HCEC 1CT (cell line): ENCODE data around the gene PKP3.
"Not testable (repeated sequence)": the region's sequence is repeated elsewhere in the genome, so short reads cannot be mapped to it uniquely, and the experiment has no call there.

Source experiments
- DNase-seq: peaks from one replicate; pipeline ENCODE4 v3.0.0-alpha.2; 2017

PKP3 gene

GRCh38 chr11:413120-414081 lies 19.4 kb downstream of the PKP3 start:
- DNase-seq: no peak

GRCh38 chr11:414318-414857 lies 20.4 kb downstream of the PKP3 start:
- DNase-seq: no peak

GRCh38 chr11:415640-416041 lies 21.6 kb downstream of the PKP3 start:
- no peak for DNase-seq

- DNase-seq: no peak
Measured at GRCh38 chr11:416051-416756, 22.2 kb downstream of the PKP3 start.

- DNase-seq: peak; percentile 15
Measured at GRCh38 chr11:416757-417621, 23.0 kb downstream of the PKP3 start.

DNA sequence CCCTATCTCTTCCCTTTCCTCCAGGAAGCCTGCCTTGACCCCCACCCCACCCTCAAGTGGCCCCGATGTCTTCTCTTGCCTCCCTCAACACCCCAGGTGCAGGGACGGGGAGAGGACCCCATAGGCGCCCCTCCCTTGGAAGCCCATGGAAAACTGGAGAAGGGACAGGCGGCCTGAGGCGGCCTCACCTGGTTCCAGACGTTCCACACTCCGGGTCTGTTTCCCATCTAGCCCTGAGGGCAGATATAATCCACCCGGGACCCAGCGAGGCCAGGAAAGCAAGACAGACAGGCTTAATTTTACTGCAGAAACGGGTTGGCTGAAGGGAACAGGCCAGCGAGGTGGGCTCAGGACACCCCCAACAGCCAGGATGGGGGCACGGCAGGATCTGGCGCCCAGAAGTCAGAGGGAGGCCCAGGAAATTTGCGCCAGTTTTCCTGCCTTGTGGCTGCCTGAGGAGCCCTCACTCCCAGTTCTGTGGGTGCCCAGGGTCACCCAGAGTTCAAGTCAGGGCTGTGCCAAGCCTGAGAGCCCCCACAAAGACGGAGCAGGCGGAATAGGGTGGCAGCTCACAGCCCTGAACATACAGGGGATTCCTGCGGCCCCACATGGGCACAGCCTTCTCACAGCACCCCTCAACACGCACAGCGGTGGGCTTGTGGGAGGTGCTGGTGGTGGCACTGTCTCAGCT lies 23.8 kb downstream of the PKP3 start:
- no peak for DNase-seq

- no peak for DNase-seq
Measured at GRCh38 chr11:418343-419247, 24.6 kb downstream of the PKP3 start.

DNA sequence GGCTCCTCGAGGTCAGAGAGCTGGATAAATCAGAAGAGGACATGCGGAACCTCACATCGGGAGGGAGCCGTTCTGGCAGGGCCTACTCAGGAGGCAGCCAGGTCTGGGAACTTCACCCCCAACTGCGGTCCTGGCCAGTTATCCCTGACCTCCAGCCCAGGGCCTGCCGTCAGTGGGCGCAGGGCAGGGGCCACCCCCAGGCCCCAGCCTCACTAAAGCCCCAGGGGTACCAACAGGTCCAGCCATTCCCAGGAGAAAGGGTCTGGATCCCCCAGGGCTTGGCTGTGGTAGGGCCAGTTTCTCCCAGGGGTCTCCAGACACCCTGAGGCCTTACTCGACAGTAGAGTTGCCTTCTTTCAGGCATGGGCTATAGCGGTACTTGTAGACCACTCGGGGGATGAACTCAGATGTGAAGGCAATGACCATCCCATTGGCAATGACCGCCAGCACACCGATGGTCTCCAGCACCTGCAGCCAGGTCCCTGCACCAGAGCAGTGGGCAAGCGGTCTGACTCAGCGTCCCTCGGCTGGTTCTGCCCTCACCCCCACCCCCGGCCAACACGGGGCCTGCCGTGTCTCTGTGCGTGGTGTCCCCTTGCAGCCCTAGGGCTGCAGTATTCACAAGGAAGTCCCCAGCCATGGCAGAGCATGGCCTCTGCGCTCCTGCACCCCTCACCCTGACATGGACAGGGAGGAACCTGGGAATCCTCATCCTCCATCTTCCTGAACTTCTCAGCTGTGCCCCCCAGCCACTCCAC lies 25.4 kb downstream of the PKP3 start:
- no peak for DNase-seq

DNA sequence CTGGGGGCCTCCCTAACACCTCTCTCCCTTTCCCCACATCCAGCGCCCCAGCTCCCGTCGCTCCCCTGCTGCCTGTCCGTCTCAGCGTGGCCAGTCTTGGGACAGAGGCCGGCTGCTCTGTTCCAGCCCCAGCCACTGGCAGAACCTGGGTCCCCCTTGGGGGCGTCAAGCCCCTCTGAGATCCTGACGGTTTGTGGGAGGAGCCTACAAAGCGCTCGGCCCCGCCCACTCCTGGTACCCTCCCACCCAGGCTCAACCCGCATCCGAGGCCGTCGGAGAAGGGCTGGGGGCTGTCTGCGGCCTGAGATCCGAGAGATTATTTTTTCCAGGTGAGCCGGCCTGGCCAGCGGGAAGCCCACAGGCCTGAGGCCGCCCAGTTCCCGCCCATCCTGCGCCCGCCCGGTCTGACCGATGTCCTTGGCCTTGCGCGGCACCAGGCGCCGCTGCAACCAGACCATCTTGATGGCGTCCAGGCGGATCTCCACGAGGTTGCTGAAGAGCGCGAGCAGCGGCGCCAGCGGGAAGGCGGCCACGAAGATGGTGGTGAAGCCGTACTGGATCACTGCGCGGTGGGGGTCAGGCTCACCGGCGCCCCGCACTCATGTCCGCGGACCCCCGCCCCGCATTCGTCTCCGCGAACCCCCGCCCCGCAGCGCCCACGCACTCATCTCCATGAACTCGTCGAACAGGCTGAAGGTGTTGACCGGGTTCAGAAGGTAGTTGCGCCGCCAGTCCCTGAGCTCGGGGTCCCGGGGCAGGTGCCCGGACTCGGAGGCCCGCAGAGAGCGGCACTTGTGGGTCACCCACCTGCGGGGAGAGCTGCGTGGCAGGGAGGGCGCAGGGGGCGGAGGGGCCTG lies 26.3 kb downstream of the PKP3 start:
- DNase-seq: no peak

GRCh38 chr11:420911-421321 lies 26.9 kb downstream of the PKP3 start:
- no peak for DNase-seq

GRCh38 chr11:422249-422656 lies 28.2 kb downstream of the PKP3 start:
- no peak for DNase-seq

DNA sequence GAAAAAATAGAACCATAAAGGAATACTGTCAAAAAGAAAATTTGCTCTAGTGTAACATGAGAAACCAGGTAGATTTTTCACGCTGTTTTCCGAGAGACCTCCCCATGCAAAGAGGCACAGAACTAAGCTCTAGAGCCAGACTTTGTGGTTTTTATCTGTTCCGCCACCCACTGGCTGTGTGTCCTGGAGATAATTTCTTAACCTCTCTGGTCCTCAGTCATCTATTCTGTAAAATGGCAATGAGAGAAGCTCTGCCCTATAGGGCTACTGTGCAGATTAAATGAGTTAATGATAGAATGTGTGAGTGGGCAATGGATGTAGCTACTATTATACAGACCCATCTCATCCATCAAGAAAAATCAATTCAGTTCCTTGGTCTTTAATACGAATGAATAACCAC lies 30.2 kb downstream of the PKP3 start:
- DNase-seq: no peak

GRCh38 chr11:424766-425165 lies 30.8 kb downstream of the PKP3 start:
- not testable (repeated sequence) for DNase-seq

- DNase-seq: no peak
Measured at GRCh38 chr11:425301-425700, 31.3 kb downstream of the PKP3 start.

DNA sequence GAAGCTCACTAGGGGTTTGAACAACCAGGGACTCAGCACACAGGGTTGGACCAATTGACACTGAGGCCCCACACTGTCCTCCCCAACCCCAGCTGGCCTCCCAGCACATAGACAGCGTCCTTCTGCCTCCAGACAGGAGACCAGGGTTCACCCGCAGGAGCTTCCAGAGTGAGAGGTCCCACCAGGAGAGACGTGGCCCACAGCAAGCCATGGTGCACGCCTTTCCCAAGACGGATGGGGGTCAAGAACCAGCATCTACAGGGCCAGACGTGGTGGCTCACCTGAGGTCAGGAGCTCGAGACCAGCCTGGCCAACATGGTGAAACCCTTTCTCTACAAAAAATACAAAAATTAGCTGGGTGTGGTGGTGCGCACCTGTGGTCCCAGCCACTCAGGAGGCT lies 32.8 kb downstream of the PKP3 start:
- no peak for DNase-seq

DNA sequence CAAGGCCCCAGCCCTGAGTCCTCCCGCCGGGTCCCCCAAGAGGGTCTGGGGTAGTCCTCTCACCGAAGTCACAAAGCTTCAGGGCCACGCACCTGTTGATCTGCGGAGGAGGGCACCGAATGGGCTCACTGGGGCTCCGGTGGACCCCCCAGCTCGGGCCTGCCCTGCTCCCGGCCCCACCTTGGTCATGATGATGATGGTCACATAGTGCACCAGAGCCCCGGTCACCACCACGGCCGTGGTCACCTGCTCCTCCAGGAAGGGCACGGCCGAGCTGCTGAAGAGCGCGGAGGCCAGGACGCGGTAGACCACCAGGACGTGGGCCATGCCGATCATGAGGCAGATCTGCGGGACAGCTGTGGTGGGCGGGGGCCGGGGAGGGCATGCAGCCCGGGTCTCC lies 34.3 kb downstream of the PKP3 start:
- no peak for DNase-seq

DNA sequence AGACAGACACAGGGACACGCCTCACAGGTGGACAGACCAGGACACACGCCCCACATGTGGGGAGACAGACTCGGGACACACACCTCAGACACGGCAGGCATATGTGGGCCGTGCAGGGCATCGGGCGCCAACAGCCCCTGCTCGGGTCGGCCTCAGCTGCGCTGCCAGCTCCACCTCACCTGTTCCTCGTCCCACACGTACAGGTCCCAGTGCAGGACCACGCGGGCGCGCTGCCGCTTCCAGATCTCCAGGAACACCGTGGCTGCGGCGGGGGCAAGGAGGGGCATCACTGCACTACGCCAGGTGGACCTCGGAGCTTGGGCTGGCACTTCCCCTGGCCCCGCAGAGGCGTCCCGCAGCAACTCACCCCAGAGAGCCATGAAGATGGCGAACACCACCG lies 35.4 kb downstream of the PKP3 start:
- DNase-seq: no peak

GRCh38 chr11:429931-430456 lies 36.0 kb downstream of the PKP3 start:
- no peak for DNase-seq

DNA sequence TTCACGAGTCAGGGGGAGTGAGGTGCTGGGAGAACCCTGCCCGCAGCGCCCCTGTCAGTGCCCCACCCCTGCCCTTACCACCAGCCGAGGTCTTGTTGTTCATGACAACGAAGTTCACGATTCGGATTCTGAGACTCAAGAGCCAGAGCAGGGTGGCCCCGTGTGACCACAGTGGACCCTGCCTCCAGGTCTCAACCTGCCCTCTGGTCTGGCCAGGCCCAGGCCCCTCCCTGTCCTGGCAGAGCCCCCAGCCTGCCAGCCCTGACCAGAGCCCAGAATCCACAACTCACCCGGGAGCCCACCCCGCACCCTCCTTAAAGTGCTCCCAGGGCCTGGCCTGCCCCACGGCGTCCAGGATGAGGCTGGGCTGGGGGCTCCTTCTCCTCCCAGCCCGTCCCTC lies 37.9 kb downstream of the PKP3 start:
- DNase-seq: no peak
